Mesenchymal stem cell (in vitro differentiated cells and primary cell): ENCODE measurements around the gene REG3A.

Experiments used
- DNase-seq: peaks from one replicate; pipeline ENCODE4 v3.0.0-alpha.2; 2013
- H2AFZ ChIP-seq: one replicate; pipeline ENCODE4 v1.6.1; 2013; ENCODE audit warnings: low read depth, mild to moderate bottlenecking, control low read depth, inconsistent platforms, low read length, moderate library complexity
- H2AK5ac ChIP-seq: 2 replicates; pipeline ENCODE4 v1.6.1; 2013; ENCODE audit warnings: low read length, moderate library complexity, mild to moderate bottlenecking, inconsistent platforms; ENCODE audit not compliant: severe bottlenecking
- H2BK120ac ChIP-seq: one replicate; pipeline ENCODE4 v1.6.1; 2013; ENCODE audit warnings: low read depth, mild to moderate bottlenecking, inconsistent platforms, low read length, moderate library complexity
- H2BK12ac ChIP-seq, 2 experiments: one replicate each; pipeline ENCODE4 v1.6.1; 2013; ENCODE audit warnings: inconsistent platforms in 2 of 2, low read length in 2 of 2, mild to moderate bottlenecking in 2 of 2, moderate library complexity in 2 of 2, control low read depth in 1 of 2
- H2BK15ac ChIP-seq: one replicate; pipeline ENCODE4 v1.6.1; 2013; ENCODE audit warnings: mild to moderate bottlenecking, low read depth, inconsistent platforms; ENCODE audit not compliant: poor library complexity, severe bottlenecking
- H2BK5ac ChIP-seq: 2 replicates; pipeline ENCODE4 v1.6.1; 2013; ENCODE audit warnings: low read depth, mild to moderate bottlenecking, low read length, control low read depth, inconsistent platforms; ENCODE audit not compliant: poor library complexity, severe bottlenecking
- H3K14ac ChIP-seq, 2 experiments: one replicate each; pipeline ENCODE4 v1.6.1; 2013; ENCODE audit warnings: inconsistent platforms in 2 of 2, low read length in 2 of 2, control low read depth in 1 of 2, mild to moderate bottlenecking in 1 of 2, moderate library complexity in 1 of 2
- H3K18ac ChIP-seq, 2 experiments: one replicate each; pipeline ENCODE4 v1.6.1; 2013; ENCODE audit warnings: inconsistent platforms in 2 of 2, low read length in 2 of 2, control low read depth in 1 of 2, low read depth in 1 of 2, mild to moderate bottlenecking in 1 of 2
- H3K23ac ChIP-seq, 2 experiments: one replicate each; pipeline ENCODE4 v1.6.1; 2013; ENCODE audit warnings: inconsistent platforms in 2 of 2, low read length in 2 of 2, mild to moderate bottlenecking in 2 of 2, moderate library complexity in 2 of 2, control low read depth in 1 of 2
- H3K27ac ChIP-seq: 2 replicates; pipeline ENCODE4 v1.5.1; 2013; ENCODE audit warnings: mild to moderate bottlenecking, moderate library complexity, low read length, control low read depth, inconsistent platforms; ENCODE audit not compliant: poor library complexity, severe bottlenecking
- H3K27me3 ChIP-seq, 2 experiments: 2 replicates each; pipeline versions ENCODE4 v1.6.1 to v1.7.0; 2013; ENCODE audit warnings: low read length in 2 of 2, mild to moderate bottlenecking in 2 of 2, moderate library complexity in 2 of 2, control low read depth in 1 of 2, inconsistent platforms in 1 of 2; ENCODE audit not compliant: control insufficient read depth in 1 of 2, insufficient read depth in 1 of 2
- H3K36me3 ChIP-seq, 2 experiments: 2 replicates each; pipeline versions ENCODE4 v1.6.1 to v1.7.0; 2013; ENCODE audit warnings: low read length in 2 of 2, control low read depth in 1 of 2, inconsistent platforms in 1 of 2, low read depth in 1 of 2, mild to moderate bottlenecking in 1 of 2; ENCODE audit not compliant: insufficient read depth in 2 of 2, control insufficient read depth in 1 of 2
- H3K4ac ChIP-seq, 2 experiments: one replicate each; pipeline ENCODE4 v1.6.1; 2013; ENCODE audit warnings: inconsistent platforms in 2 of 2, low read length in 2 of 2, mild to moderate bottlenecking in 2 of 2, moderate library complexity in 2 of 2, control low read depth in 1 of 2, low read depth in 1 of 2
- H3K4me1 ChIP-seq: 2 replicates; pipeline ENCODE4 v1.6.1; 2013; ENCODE audit warnings: low read depth, low read length, control low read depth; ENCODE audit not compliant: control insufficient read depth, insufficient read depth
- H3K4me2 ChIP-seq: 2 replicates; pipeline ENCODE4 v1.6.1; 2013; ENCODE audit warnings: low read length, mild to moderate bottlenecking, inconsistent platforms; ENCODE audit not compliant: poor library complexity, severe bottlenecking
- H3K4me3 ChIP-seq, 2 experiments: 2 replicates each; pipeline versions ENCODE4 v1.5.1 to v1.7.0; 2013; ENCODE audit warnings: low read length in 2 of 2, mild to moderate bottlenecking in 2 of 2, control low read depth in 1 of 2, low read depth in 1 of 2; ENCODE audit not compliant: insufficient read depth in 1 of 2
- H3K79me1 ChIP-seq: replicated peaks from 2 replicates; pipeline ENCODE4 v1.6.1; 2013; ENCODE audit warnings: mild to moderate bottlenecking, control low read depth, low read length, inconsistent platforms; ENCODE audit not compliant: poor library complexity, severe bottlenecking
- H3K9ac ChIP-seq: 2 replicates; pipeline ENCODE4 v1.7.0; 2013; ENCODE audit warnings: mild to moderate bottlenecking, low read length, moderate library complexity
- H3K9me3 ChIP-seq: 2 replicates; pipeline ENCODE4 v1.7.0; 2013; ENCODE audit warnings: mild to moderate bottlenecking, low read length; ENCODE audit not compliant: control insufficient read depth
- H4K8ac ChIP-seq: one replicate; pipeline ENCODE4 v1.6.1; 2013; ENCODE audit warnings: inconsistent platforms, mild to moderate bottlenecking, low read length, moderate library complexity
- H4K91ac ChIP-seq: one replicate; pipeline ENCODE4 v1.6.1; 2013; ENCODE audit warnings: mild to moderate bottlenecking, low read length, inconsistent platforms
- WGBS: methylation state at CpG from one replicate; pipeline ENCODE4 v1.1.7; 2013; ENCODE audit warnings: mixed read lengths; 5-methylcytosine and 5-hydroxymethylcytosine counted together

The REG3A gene

DNA sequence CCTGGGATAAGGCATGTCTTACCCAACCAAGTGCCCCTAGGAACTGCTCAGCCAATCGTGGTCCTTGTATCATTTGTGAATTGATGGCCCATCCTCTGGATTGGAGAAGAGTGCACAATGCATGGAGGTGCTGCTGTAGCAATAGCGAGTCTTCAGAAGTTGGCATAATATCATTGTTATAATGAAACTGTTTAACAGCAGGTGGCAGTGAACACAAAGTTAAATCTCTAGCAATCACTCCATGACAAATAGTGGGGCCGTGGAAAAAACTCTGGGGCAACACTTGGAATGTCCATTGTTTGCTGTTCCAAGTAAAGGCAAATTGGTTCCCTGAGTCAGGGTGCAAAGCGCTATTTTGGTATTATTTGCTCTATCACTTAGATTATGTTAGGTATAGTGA, 27.9 kb downstream of the REG3A start:
- no peak overlapping the region for H3K27ac ChIP-seq
- H4K8ac ChIP-seq: no peak overlapping the region
- H3K4ac ChIP-seq: no peak overlapping the region
- no peak overlapping the region for H4K91ac ChIP-seq
- no peak for DNase-seq
- no peaks in the 10 kb centered on the region for H3K4me1 ChIP-seq
- no peak overlapping the region for H2AK5ac ChIP-seq
- no peaks in the 10 kb centered on the region for H3K36me3 ChIP-seq
- no peak overlapping the region for H2BK15ac ChIP-seq
- no peak overlapping the region for H3K4me3 ChIP-seq
- 69% methylated on average over 4 of the region's 4 CpGs for WGBS
- no peaks in the 10 kb centered on the region for H3K9me3 ChIP-seq
- H3K14ac ChIP-seq: no peak overlapping the region
- H2BK5ac ChIP-seq: no peak overlapping the region
- H3K27me3 ChIP-seq: no peaks in the 10 kb centered on the region
- H3K79me1 ChIP-seq: no peaks in the 10 kb centered on the region
- no peak overlapping the region for H3K4me2 ChIP-seq
- no peak overlapping the region for H3K23ac ChIP-seq
- H2BK12ac ChIP-seq: no peak overlapping the region
- no peak overlapping the region for H2BK120ac ChIP-seq
- no peak overlapping the region for H3K18ac ChIP-seq
- no peak overlapping the region for H2AFZ ChIP-seq
- H3K9ac ChIP-seq: no peak overlapping the region

DNA sequence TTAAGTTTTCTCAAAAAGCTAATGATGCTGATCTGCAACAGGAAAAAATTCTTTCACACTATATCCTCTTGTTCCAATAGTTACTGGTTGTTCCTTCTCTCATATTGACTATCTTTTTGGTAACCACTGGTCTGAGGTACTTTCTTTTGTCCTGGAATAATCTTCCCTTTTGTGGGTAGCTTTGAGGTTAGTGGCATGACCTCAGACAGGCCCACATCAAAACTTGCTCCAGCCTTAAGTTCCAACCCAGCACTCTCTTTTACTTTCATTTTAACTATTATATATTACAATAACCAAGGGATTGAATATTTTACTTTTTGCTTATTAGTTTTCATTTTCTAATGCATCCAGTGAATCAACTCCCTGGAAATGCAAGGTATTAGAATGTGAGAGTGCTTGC, 29.7 kb downstream of the REG3A start:
- H4K8ac ChIP-seq: no peak overlapping the region
- H2BK15ac ChIP-seq: no peak overlapping the region
- H3K9me3 ChIP-seq: no peaks in the 10 kb centered on the region
- no peak overlapping the region for H3K4me2 ChIP-seq
- no peak overlapping the region for H2AK5ac ChIP-seq
- H3K4me3 ChIP-seq: no peak overlapping the region
- no peak overlapping the region for H2BK12ac ChIP-seq
- no peaks in the 10 kb centered on the region for H3K4me1 ChIP-seq
- no peak for DNase-seq
- H4K91ac ChIP-seq: no peak overlapping the region
- no peak overlapping the region for H2BK5ac ChIP-seq
- H3K36me3 ChIP-seq: no peaks in the 10 kb centered on the region
- H3K4ac ChIP-seq: no peak overlapping the region
- no peak overlapping the region for H3K27ac ChIP-seq
- no peak overlapping the region for H2AFZ ChIP-seq
- H3K79me1 ChIP-seq: no peaks in the 10 kb centered on the region
- H3K14ac ChIP-seq: no peak overlapping the region
- H3K18ac ChIP-seq: no peak overlapping the region
- H3K27me3 ChIP-seq: no peaks in the 10 kb centered on the region
- H2BK120ac ChIP-seq: no peak overlapping the region
- H3K9ac ChIP-seq: no peak overlapping the region
- no peak overlapping the region for H3K23ac ChIP-seq

DNA sequence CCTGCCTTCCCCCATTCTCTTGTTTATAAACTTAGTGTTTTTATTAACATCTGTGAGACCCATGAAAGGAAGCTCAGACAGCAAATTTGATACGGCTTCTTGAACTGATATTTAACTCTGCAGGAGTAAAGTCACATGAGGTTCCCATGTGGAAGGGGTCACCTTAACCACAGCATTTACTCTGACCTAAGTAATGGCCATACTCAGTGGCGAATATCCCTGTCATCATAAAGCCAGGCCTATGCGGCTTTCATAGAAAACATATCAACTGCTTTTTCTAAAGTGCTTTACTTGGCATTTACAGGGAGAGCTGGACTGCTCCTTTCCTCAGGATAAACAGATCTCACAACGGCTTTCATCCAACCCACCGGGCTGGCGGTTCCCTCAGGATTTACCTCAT, 30.3 kb downstream of the REG3A start:
- no peak overlapping the region for H2BK5ac ChIP-seq
- no peak overlapping the region for H2BK120ac ChIP-seq
- H3K9ac ChIP-seq: no peak overlapping the region
- H3K18ac ChIP-seq: no peak overlapping the region
- H3K4ac ChIP-seq: no peak overlapping the region
- no peak overlapping the region for H3K14ac ChIP-seq
- H4K91ac ChIP-seq: no peak overlapping the region
- no peaks in the 10 kb centered on the region for H3K36me3 ChIP-seq
- H3K79me1 ChIP-seq: no peaks in the 10 kb centered on the region
- H2AK5ac ChIP-seq: no peak overlapping the region
- no peak overlapping the region for H2AFZ ChIP-seq
- no peak overlapping the region for H4K8ac ChIP-seq
- no peak overlapping the region for H3K27ac ChIP-seq
- no peak overlapping the region for H2BK12ac ChIP-seq
- H3K9me3 ChIP-seq: no peaks in the 10 kb centered on the region
- H3K4me1 ChIP-seq: no peaks in the 10 kb centered on the region
- WGBS: 73% methylated on average over 6 of the region's 6 CpGs
- DNase-seq: no peak
- H3K27me3 ChIP-seq: no peaks in the 10 kb centered on the region
- H3K23ac ChIP-seq: no peak overlapping the region
- no peak overlapping the region for H3K4me2 ChIP-seq
- H3K4me3 ChIP-seq: no peak overlapping the region
- no peak overlapping the region for H2BK15ac ChIP-seq

DNA sequence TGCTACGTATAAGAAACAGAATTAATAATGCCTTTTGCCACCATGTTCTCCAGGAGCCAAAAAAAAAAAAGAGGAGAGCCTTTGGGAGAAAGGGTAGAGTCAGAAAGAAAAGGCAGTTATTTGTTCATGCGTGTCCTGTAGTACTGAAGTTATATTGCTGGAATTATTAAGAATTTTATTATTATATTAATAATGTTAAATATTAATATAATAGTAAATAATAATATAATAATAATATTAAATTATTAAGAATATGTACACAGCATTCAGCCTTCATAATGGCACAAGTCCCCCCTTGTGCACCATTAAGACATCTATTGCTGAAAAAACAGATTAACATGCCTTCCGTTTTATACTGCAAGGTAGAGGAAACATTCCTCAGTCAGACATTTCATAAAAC, 31.1 kb downstream of the REG3A start:
- Histone ChIP-seq H3K9ac (no peak overlapping the region), H3K14ac (no peak overlapping the region), H2BK12ac (no peak overlapping the region), H3K27ac (no peak overlapping the region), H3K9me3 (no peaks in the 10 kb centered on the region), H3K23ac (no peak overlapping the region), H2BK15ac (no peak overlapping the region), H3K4me1 (no peaks in the 10 kb centered on the region), H3K27me3 (no peaks in the 10 kb centered on the region), H3K4ac (no peak overlapping the region), H2AK5ac (no peak overlapping the region), H2BK5ac (no peak overlapping the region), H3K79me1 (no peaks in the 10 kb centered on the region), H4K8ac (no peak overlapping the region), H3K18ac (no peak overlapping the region), H3K4me3 (no peak overlapping the region), H2BK120ac (no peak overlapping the region), H4K91ac (no peak overlapping the region), H3K36me3 (no peaks in the 10 kb centered on the region), H3K4me2 (no peak overlapping the region), H2AFZ (no peak overlapping the region)
- WGBS: 100% methylated on average over 1 of the region's 3 CpGs
- no peak for DNase-seq
